Stimulated activated CD8-positive, alpha-beta memory T cell treated with anti-CD3 and anti-CD28 coated beads, Interleukin-4, amount 100 ng/mL, for 48 hours (primary cell): ENCODE data around the gene APOM.

Experiments
- DNase-seq: peaks from one replicate; pipeline ENCODE4 v3.0.0-alpha.2; 2020

Gene APOM

DNA sequence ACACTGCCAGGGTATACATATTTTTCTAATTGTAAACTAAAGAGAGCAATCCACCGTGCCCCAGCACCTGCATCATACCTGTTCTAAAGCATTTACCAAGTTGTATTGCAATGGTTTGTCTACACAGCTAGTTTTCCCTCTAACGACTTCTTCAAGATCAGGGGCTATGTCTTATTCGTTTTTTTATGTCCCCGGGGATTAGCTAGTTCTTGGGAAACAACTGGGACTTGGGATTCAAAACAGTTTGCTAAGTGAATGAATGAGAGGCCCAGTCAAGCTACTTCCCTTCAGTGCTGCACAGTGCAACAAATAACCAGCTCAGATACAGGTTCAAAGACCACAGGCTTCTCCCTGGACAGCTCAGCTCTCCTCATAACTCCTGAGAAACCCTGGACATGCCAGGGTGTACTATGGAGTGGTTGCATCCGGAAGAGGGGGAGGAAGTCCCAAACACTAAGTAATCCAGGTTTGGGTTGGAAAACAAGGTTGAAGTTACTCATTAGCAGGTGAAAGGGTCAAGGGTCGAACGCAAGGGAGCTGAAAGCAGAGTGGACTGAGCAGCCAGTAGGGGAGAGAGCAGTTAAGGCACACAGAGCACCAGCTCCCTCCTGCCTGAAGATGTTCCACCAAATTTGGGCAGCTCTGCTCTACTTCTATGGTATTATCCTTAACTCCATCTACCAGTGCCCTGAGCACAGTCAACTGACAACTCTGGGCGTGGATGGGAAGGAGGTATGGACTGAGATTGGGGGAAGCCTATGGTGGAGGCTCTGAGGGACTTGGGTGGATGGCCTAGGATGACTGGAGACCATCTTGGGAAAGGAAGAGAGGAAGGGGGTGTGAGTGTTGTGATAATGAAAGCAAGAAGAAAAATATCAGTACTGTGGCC is at the start of gene APOM:
Gene APOM, plus strand, starts transcription at position 546 of the 889 bp plus-strand sequence. Its CDS starts 73 bp downstream, at position 619.
- DNase-seq = no peak

DNA sequence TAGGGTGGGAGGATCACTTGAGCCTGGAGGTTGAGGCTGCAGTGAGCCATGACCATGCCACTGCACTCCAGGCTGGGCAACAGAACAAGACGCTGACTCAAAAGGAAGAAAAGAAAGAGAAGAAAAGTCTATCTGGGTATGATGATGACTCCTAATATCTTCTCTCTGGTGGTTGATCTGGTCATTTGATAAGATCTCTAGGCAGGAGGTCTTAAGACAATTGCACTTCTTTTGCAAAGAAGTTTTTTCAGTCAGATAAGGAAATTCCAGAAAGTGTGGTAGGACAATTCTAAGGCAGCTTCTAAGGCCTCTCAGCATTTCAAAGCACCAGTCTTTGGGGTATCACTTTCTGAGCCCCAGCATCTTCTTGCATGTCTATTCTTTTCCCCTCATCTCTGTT is 48.4 kb upstream of the APOM start:
- DNase-seq = no peak

DNA sequence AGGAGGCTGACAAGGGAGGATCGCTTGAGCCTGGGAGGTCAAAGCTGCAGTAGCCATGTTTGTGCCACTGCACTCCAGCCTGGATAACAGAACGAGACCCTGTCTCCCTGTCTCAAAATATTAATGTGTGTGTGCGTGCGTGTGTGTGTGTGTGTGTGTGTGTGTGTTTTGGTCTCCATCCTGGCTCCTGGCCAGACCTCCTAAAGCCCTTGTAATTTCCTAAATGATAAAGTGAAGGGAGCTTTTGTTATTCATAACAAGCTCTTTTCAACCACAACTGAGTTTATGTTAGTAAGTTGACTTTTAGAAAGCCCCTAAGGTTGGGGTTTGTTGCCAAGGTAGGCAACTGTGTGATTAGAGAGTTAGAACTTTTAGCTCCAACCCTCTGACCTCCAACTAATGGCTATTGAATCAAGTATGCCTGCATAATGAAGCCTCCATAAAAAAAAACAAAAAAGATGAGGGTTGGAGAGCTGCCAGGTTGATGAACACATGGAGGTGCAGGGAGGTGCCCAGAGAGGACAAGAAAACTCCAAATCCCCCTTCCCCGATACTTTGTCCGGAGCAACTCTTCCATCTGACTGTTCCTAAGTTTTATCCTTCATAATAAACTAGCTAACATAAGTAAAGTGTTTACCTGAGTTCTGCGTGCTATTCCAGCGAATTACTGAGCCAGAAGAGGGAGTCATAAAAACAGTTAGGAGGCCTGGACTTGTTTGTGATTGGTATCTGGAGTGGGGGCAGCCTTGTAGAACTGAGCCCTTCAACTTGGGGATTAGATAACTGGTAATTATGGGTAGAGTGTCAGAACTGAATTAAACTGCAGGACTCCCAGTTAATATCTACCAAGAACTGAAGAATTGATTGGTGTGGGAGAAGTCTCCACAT is 45.9 kb upstream of the APOM start:
- DNase-seq = no peak

DNA sequence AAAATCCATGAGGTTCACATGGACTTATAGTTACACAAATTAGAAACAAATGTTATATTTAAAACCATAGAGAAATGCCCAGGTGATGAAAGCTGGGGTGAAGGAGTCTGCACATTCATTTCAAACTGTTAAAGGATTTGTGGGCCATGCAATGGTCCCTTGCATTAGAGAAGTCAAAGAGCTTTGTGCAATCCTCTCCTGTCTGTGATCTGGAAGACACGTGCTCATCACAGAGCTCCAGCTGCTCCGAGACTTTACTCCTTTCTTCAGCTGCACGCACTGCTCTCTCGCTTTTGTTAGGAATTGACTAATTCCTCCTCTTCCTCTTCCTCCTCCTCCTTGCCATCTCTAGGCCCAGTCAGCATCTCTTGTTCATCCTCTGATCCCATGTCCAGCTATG is 44.7 kb upstream of the APOM start:
- DNase-seq = no peak

DNA sequence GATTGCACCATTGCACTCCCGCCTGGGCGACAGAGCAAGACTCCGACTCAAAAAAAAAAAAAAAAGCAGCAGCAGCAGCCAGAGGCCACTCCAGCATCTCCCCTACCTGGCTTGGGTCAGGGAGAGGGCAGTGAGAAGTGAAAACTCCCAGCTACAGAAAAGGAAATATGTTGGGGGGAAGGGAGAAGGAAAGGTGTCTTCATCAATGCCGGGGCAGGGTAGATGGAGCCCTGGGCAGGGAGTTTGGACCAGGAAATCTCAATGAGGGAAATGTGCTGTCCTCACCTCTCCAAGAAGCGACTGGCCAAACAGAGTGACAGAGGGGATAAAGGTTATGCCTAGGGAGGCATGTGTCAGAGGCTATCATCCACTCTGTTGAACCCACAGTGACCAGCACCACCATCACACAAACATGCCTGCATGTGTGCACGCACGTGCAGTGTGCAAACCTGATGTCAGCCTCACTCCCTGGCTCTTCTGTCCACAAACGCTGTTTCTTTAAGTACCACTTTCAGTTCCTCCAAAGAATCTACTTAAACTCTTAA is 41.5 kb upstream of the APOM start:
- DNase-seq = no peak

DNA sequence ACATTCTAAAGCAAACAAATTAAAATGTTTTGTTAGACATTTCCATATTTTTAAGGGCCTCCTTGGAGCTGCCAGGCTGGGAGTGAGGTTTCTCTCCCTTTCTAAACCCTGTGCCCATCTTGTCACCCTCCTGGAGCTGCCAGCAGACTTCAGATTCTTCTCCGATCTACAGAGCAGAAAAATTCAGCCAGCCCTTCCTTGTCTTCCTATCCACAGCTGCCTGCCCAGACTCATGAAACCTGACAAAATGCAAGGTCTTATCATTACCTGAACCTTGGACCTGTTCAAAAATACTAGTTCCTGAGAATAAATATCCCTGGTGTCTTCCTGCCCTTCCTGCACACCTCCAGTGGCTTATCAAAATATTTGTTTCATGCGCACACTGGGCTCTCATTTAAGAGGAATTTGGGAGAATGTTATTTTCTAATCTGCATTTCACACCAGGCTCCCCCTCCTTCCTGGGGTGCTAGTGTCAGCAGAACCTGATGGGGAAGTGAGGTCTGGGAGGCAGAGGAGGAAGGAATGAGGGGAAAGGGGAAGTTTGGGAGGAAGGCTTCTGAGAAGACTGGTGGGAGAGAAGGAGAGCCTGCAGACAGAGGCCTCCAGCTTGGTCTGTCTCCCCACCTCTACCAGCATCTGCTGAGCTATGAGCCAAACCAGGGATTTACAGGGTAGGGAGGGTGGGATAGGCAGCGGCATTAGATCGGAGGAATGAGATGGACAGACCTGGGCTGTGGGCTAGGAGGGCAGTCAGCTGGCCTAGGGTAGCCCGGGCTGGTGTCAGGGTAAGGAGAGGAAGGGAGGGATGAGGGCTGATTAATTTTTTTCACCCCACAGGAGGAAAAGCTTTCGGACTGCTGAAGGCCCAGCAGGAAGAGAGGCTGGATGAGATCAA is 40.8 kb upstream of the APOM start, which contains the start of gene AIF1:
Gene AIF1, plus strand, starts transcription at position 551 of the 895 bp plus-strand sequence. Its CDS starts 96 bp downstream, at position 647.
- DNase-seq = no peak

DNA sequence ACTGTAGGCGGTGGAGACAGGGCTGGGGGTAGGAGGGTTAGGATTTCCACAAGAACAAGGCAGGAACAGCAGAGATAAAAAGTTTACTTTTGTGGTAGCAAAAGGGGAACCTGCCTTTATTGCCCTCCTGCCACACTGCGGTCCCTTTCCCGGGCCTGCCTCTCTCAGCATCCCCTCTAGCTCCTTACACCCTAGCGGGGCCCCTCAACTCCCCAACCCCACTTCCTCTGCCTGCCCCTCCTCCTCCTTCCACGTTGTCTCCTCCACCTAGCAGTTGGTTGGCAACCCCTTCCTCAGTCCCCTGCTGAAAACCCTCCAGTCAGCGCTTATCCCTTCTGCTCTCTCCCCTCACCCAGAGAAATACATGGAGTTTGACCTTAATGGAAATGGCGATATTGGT is 39.9 kb upstream of the APOM start:
- peak; percentile 62 for DNase-seq

DNA sequence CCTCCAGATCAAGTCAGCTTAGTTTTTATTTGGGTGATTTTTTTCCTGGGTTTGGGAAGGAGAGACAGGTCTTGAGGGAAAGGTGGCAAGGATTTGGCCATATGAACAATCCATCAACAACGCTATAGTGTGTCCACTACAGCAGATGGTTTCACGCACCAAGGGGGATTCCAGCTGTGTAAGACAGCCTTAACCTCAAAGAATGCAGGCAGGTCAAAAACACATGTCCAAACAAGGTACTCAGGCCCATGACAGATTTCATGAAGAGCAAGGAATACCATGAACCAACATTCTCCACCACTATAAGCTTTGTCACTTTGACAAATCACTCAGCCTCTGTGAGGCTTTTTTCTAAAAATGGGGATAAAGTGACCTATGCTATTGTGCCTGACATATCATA is 38.7 kb upstream of the APOM start:
- no peak for DNase-seq

DNA sequence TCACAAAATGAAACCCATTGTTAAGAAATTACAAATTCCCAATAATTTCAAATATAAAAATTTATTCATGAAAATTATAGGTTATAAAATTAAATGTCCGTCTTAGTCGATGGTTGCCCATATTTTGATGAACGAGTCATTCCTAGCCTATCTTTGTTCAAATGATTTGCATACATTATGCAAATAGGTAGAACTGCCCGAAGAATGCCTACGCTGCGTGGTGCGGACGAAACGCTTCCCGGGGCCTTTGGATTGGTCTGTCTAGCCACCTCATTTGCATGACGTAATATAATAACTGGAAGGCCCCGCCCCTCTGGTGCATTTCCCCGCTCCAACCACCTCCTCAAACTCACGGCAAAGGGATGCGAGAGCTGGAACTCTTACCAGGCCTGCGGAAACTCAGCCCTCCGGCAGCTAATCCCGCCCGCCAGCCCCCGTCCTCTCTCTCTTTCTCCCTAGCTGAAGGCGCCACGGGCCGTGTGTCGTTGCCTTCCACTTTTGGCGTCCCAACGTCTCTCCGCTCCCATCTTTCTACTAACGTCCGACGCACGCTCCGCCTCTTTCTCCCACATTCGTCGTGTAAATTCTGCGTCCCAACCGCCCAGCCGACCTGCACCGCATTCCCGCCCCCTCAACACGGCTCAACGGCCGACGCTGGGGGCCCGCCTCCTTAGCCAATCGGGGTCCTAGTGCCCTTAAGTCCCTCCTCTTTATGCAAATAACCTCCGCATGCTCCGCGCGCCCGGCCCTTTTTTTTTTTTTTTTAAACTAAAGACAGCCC is 35.7 kb upstream of the APOM start:
- peak; percentile 98 for DNase-seq

DNA sequence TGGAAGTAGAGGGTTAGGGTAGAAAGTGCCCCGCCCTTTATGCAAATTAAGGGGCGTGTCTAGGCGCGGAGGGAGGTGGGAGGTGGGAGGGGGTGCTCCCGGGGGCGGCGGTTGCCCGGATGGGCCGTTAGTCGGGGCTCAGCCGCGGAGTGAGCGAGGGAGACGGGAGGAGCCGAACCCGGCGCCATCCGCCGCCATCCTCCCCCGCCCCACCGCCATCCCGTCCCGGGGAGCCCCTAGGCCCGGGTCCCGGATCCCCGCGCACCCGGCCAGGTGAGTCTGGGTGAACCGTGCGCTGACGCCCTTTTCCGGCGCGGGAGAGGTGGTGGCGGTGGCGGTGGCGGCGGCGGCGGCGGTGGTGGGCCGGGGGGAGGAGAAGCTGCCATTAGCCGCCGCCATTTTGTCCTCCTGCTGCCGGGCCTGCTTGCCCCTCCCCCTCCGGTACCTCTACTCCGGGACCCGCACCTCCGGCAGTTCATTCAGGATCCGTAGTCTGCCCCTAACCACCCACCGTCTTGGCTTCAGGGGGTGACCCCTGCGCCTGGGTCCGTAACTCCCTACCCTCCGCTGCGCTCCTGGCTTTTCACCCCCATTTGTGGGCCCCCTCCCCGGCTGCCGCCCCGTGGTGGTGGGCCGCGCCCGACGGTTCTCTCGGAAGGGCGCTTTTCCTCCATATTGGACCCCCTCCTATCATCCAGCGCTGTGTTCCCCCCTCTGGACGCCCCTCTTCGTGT is 34.9 kb upstream of the APOM start, which contains the start of gene PRRC2A:
Gene PRRC2A, plus strand, starts transcription at position 130 of the 734 bp plus-strand sequence. CDS start 2,075 bp downstream, outside the sequence.
- peak; percentile 84 for DNase-seq

DNA sequence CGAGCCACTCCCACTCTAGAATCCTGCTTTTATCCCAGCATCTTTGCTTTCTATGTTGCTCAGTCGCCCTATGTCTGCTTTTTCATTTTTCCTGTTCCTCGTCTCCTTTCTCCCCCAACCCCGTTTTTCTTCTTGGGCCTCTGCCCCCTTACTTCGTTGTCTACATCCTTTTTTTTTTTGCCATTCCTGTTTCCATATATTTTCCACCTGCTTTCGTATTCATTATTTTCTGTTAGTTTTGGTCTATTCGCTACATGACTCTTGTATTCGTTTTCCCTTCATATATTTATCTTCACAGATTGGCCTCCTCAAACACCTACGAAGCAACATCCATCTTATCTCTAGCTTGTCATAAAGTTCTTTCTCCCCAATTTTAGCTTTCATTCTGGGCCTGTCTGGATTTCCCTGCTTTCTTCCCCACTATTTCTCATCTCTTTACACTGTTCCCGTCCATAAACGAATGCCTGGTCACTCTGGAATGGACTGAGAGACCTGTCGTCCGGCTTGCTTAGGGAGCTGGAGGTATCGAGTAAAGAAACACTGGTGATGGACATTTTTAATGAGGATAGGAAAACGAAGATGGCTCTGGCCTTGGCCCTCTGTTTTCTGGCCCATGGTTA is 34.3 kb upstream of the APOM start:
- DNase-seq = no peak

DNA sequence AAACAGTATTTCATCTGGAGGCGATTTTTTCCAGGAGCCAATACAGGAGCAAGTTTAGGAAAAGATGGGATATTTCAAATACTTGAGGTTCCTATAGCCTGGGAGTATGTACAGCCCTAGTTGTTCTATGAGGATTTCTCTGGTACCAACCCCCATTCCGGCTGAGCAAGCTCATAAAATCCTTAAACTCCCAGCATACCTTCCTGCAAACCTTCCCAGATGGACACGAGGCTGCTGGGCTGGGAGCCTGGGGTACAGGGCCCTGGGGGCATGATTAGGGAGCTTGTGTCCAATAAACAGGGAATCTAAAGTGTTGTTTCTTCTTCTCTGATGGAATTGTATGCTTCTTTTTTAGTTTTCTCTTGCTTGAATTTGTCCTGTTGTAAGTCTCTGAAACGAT is 33.7 kb upstream of the APOM start:
- no peak for DNase-seq

DNA sequence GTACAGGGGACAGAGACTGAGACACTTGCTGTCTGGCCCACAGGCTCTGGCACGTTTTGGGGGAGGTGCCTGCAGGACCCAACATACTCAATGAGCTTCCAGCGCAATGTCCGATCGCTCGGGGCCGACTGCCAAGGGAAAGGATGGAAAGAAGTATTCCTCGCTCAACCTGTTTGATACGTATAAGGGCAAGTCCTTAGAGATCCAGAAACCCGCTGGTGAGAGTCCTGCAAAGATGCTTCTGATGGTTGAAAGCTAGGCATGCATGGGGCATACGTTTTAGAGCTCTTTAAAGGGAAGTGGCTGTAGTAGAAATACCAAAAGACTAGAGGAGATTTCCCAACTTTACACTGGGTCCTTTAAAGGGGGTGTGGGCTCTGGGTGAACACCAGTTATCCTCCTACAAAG is 33.0 kb upstream of the APOM start:
- DNase-seq = no peak

DNA sequence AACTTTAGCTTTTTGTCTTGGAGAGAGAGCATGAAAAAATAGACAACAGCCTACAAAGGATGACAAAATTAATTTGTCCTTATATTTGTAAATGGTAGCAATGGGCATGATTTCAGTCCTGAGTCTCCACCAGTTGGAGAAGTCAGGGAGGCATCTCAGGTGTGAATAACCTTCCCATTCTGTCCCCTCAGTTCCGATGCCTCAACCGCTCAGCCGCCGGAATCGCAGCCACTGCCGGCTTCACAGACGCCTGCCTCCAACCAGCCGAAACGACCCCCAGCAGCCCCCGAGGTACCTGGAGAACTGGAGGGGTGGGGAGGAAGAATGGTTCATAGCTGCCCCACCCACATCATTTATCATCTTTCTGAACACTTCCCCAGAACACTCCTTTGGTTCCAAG is 31.6 kb upstream of the APOM start:
- DNase-seq = no peak

DNA sequence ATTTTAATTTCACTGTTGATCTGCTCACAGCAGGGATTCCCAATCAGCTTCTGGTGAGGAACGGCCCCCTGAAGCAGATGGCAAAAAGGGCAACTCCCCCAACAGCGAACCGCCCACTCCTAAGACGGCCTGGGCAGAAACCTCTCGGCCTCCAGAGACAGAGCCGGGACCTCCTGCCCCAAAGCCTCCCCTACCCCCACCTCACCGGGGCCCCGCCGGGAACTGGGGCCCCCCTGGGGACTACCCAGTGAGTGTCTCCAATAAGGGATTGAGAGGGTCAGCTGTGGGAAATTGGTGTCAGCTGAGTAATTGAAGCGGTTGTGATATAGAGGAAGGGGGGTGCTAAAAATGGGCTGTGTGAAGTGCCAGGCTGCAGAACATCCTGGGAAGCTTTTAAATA is 28.7 kb upstream of the APOM start:
- DNase-seq = no peak

DNA sequence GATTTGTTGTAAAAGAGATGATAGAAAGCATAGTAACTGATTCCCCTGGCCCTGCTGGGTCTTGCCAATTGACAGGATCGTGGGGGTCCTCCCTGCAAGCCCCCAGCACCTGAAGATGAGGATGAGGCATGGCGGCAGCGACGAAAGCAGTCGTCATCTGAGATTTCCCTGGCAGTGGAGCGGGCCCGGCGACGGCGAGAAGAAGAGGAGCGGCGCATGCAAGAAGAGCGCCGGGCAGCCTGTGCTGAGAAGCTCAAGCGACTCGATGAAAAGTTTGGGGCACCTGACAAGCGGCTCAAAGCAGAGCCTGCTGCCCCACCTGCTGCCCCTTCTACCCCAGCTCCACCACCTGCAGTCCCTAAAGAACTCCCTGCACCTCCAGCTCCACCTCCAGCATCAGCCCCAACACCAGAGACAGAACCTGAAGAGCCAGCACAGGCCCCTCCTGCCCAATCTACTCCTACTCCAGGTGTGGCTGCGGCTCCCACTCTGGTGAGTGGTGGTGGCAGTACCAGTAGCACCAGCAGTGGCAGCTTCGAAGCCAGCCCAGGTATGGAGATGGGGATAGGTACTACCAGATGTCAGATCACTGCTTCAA is 27.9 kb upstream of the APOM start:
- no peak for DNase-seq

DNA sequence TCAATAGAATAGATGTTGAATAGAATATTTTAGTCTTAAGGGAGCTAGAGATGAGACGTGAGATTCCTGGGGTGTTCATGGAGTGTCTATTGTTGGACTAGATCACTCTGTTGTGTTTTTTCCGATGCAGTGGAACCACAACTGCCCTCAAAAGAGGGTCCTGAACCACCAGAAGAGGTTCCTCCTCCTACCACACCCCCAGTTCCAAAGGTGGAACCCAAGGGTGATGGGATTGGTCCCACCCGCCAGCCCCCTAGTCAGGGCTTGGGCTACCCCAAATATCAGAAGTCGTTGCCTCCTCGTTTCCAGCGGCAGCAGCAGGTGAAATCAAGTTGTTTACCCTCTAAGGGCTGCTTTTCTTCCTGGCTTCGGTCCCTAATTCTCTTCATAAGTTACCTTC is 26.7 kb upstream of the APOM start:
- DNase-seq = no peak

DNA sequence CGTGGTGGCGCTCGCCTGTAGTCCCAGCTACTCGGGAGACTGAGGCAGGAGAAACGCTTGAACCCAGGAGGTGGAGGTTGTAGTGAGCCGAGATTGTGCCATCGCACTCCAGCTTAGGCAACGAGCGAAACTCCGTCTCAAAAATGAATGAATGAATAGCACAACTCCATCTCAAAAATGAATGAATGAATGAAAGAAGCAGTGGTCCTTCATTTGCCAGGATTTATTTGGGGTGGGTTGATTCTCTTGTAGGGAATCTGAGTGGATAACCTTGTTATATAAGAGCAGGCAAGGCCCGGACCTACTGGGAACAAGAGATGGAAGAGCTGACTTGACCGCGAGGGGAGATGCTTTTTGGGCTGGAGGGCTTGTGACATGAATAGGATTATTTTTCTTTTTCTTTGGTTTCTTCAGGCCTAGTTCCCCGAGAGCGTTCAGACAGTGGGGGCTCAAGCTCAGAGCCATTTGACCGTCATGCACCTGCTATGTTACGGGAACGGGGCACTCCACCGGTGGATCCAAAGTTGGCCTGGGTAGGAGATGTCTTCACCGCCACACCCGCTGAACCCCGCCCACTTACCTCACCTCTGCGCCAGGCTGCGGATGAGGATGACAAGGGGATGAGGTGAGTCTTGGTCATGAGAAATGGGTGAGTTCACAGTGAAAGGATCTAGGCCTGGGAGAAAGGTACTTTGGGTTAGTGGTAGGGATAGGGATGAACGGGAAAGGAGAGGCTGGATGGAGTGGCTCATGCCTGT is 25.3 kb upstream of the APOM start:
- no peak for DNase-seq

DNA sequence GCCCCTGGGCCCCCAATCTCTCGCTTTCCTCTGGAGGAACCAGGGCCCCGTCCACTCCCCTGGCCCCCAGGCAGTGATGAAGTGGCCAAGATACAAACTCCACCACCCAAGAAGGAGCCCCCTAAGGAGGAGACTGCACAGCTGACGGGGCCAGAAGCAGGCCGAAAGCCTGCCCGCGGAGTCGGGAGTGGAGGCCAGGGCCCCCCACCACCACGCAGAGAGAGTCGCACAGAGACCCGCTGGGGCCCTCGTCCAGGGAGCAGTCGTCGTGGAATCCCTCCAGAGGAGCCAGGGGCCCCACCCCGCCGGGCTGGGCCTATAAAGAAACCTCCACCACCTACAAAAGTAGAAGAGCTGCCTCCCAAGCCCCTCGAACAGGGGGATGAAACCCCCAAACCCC is 24.5 kb upstream of the APOM start:
- no peak for DNase-seq
